NK-92 (cell line): ENCODE data around the gene HNRNPAB.
"Not testable (repeated sequence)": the region's sequence is repeated elsewhere in the genome, so short reads cannot be mapped to it uniquely, and the experiment has no call there.

Experiments
- DNase-seq: peaks from one replicate; lab custom pipeline; 2025; ENCODE audit not compliant: unreplicated experiment; lab: John Stamatoyannopoulos, UW

The HNRNPAB gene

DNA sequence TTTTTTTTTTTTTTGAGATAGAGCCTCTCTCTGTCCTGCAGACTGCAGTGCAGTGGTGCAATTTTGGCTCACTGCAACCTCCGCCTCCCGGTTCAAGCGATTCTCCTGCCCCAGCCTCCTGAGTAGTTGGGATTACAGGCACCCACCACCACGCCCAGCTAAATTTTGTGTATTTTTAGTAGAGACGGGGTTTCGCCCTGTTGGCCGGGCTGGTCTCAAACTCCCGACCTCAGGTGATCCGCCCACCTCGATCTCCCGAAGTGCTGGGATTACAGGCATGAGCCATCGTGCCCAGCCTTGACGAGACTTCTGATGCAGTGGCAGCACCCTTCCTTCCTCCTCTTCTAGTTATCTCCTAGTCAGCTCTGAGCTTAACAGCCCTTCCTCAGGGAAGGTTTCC is 24.8 kb downstream of the HNRNPAB start:
- DNase-seq, result not testable (repeated sequence)

DNA sequence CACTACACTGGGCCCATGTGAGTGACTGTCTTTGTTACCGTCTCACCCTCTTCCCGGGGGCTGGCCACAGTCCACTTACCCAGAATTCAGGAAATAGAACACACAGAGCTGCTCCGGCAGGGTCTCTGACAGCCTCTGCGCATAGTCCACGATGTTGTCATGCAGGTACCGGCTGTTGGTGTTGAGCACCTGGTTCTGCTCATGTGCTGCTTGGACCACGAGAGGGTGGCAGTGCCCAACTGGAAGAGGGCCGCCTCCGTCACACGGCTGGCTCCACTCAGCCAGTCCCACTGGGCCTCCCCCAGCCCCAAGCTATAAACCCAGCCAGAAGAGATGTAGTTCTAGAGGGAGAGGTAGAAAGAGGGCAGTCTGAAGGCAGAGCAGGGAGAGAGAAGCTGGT is 25.5 kb downstream of the HNRNPAB start:
- DNase-seq, result no peak

DNA sequence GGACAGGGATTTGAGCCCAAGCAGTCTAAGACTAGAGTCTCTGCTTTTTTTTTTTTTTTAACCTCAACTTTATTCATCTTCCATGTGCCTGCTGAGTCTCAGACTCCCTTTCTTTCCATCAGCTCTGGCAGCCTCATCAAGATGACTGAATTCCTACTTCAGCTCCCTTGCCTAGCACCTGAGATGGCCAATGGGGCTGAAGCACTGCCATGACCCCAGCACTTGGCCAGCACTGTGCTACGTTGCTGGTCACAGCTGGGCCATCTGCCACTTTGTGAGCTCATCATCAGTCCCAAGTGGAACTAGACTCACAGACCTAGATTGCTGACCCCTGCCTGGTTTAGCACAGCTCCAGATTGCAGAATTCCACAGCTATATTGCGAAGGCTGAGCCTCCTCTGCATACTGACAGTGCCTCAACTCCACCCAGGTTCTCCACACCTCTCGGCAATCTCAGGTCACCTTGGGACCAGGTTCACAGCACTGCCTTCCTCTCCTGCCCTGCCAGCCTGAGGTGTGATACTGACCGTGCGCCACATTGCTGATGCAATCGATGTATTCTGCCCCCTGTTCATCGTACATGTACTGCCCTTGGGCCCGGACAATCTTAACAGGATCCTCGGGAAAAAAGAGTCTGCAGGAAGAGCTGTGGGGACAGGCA is 26.7 kb downstream of the HNRNPAB start:
- DNase-seq, result no peak

DNA sequence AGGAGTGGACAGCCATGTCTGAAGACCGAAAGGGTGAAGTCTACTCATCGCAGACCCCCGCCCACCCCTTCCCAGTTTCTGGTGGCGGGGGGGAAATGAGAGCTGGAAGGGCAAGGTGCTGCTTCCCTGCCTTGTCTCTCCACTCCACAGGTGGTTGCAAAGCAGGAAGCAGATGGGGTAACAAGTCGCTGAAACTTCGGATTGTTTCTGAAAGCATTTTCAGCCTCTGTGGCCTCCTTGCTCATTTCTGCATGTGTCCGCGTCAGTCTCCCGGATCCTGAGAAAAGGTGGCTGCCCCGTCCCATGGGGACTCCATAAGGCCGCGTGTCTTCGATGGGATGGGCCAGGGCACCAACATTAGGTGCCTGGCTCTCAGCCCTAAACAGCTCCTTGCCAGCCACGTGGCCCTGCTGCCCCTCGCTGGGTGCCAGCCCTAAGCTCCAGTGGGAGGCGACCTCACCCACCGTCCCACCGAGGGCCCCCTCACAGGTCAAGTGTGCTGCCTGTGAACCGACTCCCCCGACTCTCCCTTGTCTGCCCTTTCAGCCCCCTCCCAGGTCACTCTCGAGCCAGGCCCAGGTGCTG is 27.3 kb downstream of the HNRNPAB start:
- DNase-seq, result no peak

DNA sequence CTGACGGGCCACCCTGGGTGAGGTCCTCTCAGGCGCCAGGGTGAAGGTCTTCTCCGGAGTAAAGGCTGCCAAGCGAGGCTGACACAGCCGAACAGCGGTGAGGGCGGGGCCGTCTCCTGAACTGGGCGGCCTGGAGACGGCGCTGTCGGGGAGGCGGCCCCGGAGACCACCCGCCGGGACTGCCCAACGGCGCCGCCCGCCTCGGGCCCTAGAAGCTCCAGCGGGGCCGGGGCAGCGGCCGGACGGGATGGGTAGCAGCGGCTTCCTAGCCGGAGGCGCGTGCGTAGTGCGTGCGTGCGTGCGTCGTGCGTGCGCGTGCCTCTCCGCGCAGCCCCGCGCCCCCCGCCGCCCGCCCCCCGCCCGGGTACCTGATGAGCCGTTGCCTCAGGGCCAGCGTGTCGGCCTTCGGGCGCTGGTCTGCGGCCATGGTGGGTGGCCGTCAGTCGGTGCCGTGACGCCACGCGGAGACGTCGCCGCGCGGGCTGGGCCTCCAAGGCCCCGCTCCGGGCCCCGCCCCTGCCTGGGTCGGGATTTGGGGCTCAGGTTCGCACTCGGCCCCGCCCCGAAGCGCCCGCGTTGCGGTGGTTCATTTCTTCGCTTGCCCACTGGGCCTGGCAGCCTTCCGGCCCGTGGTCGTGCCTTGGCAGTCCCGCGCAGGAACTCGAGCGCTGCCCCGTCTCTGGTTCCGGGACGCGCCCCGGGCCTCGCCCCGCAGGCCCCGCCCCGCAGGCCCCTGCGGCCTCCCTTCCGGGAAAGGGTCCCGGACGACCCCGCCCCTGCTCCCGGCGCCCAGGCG is 28.0 kb downstream of the HNRNPAB start, which contains the start of gene PHYKPL:
Gene PHYKPL (minus strand): TSS at position 679 of the 796 bp plus-strand sequence. CDS start 252 bp downstream, at position 427.
- DNase-seq, result no peak

DNA sequence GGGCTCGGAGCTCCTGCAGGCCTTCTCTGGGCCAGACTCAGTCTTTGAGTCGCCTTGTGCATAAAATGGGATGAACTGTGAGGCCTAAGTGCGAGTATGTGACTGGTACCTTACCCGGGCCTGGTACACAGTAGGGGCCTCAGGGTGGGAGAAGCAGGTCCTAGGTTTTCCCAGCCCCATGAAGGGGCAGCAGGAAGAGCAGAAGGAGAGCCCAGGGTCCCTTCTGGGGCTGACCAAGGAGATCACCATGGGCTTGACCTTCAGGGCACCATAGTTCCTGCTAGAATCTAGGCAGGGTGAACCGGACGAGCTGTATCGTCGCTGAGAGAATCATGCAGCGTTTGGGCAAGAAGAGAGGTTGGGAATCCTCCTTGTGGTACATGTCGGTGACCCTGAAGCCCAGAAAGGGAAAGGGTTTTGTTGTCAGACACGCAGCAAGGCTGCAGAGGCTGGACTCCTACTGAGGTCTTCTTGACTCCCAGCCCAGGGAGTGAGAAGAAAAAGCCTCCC is 28.6 kb downstream of the HNRNPAB start:
- DNase-seq, result no peak

DNA sequence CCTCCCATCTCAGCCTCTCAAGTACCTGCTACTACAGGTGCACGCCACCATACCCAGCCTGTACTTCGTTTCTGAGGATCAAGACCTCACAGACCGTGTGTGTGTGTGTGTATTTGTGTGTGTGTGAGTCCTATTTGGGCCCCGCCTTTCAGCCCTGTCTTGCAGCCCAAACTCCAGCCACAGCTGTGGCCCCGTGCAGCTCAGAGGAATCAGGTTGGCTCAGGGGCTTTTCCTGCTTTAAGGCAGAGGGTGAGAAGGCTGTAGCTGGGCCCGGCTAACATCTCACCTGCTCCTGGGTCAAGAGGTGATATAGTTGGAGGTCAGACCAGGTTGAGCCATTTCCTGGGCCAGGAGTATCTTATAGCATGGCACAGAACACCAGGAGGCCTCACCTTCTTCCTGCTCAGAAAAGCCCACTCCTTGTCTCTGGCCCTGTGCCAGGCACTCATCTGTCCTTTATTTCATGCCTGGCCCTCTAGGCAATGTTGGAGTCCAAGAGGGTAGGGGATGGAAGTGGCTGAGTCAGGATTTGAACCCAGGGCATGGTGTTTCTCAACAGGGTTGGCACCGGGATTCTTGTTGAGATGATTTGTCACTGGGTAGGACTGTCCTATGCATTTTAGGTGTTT is 29.9 kb downstream of the HNRNPAB start:
- no peak for DNase-seq

DNA sequence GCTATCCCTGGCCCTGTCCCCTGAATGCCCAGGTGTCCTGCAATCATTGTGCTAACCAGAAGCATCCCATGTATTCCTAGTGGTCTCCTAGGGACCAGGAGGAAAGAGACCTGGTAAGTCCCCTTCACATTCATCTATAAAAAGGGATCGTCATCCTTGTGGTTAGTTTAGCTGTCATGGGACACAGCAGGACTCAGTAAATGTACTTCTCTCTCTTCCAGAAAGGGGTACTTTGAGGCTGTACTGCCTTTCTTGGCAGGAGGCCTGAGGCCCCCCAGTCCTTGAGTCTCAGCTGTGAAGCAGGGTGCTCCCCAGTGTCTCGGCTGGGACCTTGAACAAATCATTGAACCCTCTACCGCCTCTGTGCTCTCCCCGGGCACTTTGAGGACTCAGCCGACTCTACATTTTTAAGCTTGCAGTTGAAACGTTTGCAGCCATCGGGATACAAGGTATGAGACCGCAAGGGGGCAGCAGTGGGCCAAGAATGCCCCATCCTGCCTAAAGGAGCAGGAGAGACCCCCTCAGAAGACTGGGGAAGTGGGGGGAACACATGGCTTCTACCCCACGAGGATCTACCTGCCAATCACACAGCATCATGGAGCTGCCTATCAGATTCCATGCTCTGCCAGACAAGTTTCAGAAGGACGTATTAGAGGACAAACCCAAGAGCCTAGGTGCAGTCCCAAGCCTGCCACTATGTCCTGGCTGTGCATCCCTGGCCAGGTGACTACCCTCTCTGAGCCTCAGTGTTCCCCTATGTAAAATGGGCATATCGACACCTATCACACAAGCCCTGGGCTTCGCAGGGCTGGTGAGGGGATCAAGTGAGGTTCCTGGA is 30.6 kb downstream of the HNRNPAB start:
- no peak for DNase-seq

DNA sequence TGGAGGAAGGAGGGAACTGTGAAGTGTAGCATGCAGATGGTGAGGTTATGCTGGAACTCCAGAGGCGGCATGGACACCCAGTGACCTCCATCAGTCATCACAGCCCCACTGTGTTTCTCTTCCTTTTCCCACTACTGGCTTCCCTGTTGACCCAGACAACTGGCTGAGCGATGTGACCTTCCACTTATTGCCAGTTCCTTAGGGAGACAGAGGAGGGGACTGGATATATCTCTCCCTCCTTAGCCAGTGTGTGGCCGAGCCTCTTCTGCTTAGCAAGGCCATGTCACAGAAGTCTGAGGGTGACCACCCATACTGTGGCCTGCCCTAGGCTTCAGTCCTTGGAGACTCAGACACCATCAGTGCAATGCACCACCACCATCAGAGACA is 31.2 kb downstream of the HNRNPAB start:
- no peak for DNase-seq

DNA sequence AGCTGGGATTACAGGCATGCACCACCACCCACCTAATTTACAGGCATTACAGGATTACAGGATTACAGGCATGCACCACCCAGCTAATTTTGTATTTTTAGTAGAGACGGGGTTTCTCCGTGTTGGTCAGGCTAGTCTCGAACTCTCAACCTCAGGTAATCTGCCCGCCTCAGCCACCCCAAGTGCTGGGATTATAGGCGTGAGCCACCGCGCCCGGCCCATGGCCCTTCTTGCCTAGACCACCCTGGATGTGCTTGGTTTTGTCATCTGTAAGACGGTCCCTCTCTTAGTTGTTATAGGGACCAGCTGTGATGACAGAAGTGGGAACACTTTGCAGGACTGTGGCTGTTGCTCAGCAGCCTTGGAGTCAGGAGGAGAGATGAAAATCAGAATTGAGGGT is 31.8 kb downstream of the HNRNPAB start:
- DNase-seq, result no peak

DNA sequence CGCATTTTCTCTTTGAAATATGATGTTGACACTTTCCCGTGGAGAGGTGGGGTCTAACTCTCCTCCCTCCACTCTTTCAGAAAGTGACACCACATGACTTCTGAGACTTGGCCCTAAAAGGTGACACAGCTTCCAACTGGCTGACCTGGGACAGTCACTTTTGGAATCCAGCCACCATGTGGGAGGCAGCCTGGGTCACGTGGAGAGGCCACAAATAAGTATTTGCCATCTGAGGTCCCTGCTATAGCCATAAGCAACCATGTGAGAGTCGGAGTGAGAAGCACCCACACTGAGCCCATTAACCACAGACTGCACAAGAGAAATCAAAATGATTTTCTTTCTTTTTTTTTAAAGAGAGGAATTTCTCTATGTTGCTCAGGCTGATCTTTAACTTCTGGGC is 32.3 kb downstream of the HNRNPAB start:
- no peak for DNase-seq

DNA sequence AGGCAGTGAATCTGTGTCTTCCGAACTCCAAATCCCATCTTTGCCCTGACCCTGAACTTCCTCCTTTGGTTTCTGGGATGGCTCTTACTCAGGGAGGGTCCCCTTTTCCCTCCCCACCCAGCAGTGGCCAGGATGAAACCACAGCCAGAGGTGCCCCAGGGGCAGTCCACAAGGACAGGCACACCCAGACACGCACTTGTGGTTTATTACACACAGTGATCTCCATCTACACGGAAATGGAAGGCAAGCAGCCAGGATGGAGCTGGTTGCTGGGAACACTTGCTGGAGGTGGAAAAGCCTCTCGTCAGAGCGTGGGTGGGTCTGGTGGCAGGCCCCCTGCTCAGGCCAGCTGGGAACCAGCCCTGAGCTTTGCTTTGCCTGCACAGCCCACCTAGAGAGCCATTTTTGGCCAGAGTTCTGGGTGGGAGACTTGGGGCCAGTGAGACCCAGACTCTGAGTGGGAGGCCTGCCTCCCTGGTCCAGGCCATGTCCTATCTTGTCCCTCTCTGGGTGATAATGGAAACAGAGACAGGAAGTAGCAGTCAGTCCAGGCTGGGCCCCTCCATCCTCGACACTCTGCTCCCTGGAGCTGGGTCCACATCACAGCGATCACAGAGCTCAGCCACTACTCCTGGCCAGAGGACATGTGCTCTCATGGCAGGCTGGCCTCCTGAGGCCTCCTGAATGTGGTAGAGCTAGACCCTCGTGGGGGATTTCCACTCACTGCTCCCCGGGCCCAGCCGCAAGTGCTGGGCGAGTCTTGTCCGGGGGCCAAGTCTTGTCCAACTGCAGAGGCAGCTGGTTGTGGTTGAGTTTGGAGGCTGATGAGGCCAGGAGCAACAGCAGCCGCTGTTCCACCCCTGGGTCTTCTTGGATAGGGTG is 33.3 kb downstream of the HNRNPAB start:
- no peak for DNase-seq

DNA sequence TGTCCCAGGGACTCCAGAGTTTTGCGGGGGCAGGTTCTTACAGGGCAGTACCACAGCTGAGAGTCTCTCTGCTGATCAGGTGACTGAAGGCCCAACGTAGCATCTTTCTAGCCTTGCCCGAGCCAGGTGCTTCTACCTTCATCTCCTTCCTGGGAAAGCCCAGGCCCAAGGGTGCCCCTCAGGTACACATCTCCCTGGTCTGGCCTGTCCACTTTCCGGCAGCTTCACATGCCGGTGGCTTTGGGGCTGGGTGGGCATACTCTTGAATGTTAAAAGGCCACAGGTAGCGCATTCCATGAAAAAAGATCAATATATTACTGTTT is 33.9 kb downstream of the HNRNPAB start:
- DNase-seq, result no peak

DNA sequence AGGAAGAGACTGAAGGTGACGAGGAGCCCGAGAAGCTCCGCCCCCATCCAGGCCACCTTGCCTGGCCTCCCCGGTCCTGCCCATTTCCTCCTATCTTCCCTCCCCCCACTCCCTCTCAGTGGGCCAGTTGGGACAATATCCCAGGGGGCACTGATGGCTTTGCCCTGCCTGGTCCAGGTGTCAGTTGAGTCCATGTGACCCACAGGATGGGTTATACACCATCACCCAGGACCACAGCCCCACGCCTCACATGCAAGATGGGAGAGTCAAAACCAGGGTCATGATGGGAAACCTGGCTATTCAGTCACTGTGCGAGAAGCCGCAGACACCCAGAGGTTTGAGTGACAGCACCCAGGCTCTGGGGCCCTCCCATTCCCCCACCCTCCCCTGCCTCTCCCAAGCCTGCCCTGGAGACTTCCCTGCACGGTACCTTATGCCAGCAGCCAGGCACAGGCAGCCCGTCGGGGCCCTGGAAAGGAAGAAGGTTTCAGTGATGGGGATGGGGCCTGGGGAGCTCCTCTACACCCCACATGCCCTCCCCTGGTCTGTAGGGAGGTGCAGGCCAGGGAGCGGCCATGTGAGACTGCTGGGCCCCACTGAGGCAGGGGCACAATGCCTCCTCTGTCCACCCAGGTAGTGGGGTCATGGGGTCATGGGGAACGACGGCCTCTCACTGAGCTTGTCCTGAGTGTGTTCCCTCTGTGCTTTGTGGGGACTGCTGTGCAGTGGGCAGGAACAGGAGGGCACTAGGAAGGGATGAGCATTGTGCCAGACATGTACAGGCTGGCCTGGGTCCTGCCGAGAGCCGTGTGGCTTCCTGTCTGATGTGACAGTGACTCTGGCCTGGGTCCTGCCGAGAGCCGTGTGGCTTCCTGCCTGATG is 34.6 kb downstream of the HNRNPAB start:
- DNase-seq, result no peak

DNA sequence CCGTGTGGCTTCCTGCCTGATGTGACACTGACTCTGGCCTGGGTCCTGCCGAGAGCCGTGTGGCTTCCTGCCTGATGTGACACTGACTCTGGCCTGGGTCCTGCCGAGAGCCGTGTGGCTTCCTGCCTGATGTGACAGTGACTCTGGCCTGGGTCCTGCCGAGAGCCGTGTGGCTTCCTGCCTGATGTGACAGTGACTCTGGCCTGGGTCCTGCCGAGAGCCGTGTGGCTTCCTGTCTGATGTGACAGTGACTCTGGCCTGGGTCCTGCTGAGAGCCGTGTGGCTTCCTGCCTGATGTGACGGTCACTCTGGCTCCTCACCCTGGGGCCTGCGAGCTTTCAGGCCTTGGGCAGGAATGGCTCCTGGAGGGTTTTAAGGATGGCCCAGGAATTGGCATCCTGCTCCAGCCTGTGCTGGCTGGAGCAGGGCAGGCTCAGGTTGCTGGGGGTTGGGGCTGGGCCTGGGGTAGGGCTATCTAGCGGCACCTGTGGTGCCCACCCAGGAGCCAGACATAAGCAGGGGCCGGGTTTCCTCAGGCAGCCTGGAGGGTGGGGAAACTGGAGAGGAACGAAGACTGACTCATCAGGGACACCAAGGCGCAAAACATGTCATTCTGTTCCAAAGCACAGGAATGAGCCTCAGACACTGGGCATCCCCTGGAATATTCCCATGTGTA is 35.4 kb downstream of the HNRNPAB start:
- DNase-seq, result not testable (repeated sequence)

DNA sequence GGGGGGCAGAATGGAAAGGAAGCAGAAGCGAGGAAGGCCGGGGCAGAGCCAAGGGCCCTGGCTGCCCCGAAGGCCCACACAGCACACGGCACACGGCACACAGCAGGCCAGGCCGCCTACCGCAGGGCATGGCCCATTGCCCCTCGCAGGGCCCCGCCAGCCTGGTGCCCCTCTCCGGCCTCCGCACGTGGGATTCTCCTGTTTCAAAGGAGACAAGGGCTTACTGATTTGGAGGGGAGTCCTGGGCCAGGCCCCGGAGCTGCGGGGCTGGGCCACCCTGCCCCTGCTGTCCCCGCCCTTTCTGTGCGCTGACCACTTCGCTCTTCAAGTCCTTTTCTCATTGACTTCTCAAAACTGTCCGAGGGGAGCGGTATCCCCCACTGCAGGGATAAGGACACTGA is 36.0 kb downstream of the HNRNPAB start:
- DNase-seq, result no peak

DNA sequence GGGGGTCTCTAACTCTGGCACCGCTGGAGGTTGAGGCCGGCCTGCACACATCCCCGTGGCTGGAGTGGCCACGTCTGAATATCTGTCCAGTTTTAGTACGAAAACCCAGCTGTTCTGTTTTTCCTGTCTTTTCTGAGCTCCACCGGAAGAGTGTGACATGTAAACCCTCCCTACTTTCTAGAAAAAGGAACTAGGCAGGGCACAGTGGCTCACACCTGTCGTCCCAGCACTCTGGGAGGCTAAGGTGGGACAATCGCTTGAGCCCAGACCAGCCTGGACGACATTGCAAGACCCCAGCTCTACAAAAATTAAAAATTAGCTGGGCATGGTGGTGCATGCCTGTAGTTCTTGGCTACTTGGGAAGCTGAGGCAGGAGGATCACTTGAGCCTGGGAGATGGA is 36.4 kb downstream of the HNRNPAB start:
- DNase-seq, result no peak

DNA sequence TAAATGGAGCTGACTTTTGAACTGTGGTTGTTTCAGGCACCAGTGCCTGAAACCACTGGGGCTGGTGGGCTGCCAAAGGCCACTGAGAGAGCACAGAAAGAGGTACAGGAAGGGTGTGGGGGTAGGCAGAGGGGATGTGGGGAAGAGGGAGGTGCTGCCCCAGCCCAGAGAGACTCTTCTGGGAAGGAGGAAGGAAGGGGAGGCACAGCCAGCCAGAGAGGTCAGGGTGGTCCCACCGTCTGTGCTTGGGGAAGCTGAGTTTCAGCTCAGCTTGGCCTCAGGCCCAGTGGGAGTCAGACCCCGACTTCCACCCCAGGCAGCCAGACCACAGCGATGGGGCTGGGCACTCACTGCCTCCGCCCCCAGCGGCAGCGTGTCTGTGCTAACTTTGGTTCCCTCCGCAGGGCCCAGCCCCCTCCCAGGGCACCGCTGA is 36.9 kb downstream of the HNRNPAB start:
- DNase-seq, result no peak
